K562 (cell line): ENCODE measurements around the gene IFIT2. TPM values are rescaled to one million over a fixed set of nuclear protein-coding genes. Genes with fewer than 3 reads are reported as not detected.

Experiments
- CHAMP1 ChIP-seq: fragments of 450-650 bp; IDR thresholded peaks from 2 replicates; pipeline ENCODE4 v1.6.1; 2016; ENCODE audit warnings: mild to moderate bottlenecking
- CTBP1 ChIP-seq: fragments of 450-650 bp; IDR thresholded peaks from 2 replicates; pipeline ENCODE4 v1.6.1; 2016; ENCODE audit warnings: borderline replicate concordance
- FOXJ2 ChIP-seq: fragments of 200-800 bp; sonication (Bioruptor generic); IDR thresholded peaks from 2 replicates; pipeline ENCODE4 v1.6.1; 2016; ENCODE audit warnings: missing genetic modification characterization, missing compliant biosample characterization
- FOXK1 ChIP-seq: sonication (generic); formaldehyde crosslinking; IDR thresholded peaks from 2 replicates; pipeline ENCODE4 v1.8.0; 2022; ENCODE audit warnings: missing genetic modification reagents, mild to moderate bottlenecking, borderline replicate concordance
- HLTF ChIP-seq: fragments of 450-650 bp; IDR thresholded peaks from 2 replicates; pipeline ENCODE4 v1.6.1; 2016
- JUND ChIP-seq, 2 experiments: IDR thresholded peaks; 2 replicates in 1 of 2; 3 replicates in 1 of 2; pipeline ENCODE4 v1.6.1; 2011; ENCODE audit warnings: borderline replicate concordance in 2 of 2, low read depth in 2 of 2, low read length in 2 of 2, improper control_type of control experiment in 1 of 2, missing biosample characterization in 1 of 2, missing genetic modification characterization in 1 of 2, missing genetic modification reagents in 1 of 2
- KAT8 ChIP-seq: fragments of 450-650 bp; IDR thresholded peaks from 2 replicates; pipeline ENCODE4 v1.6.1; 2016; ENCODE audit warnings: low read depth, mild to moderate bottlenecking
- KLF6 ChIP-seq: fragments of 250-450 bp; sonication (Bioruptor Pico); IDR thresholded peaks from 2 replicates; pipeline ENCODE4 v1.4.0; 2020; ENCODE audit warnings: mild to moderate bottlenecking, moderate library complexity, borderline replicate concordance
- MCM7 ChIP-seq, 2 experiments: fragments of 450-650 bp; IDR thresholded peaks; 2 replicates each; pipeline ENCODE4 v1.6.1; 2016 to 2018
- NFIC ChIP-seq: fragments of 450-650 bp; IDR thresholded peaks from 2 replicates; pipeline ENCODE4 v1.6.1; 2017; ENCODE audit warnings: mild to moderate bottlenecking, inconsistent platforms
- PATZ1 ChIP-seq: fragments of 250-450 bp; sonication (Bioruptor Pico); IDR thresholded peaks from 2 replicates; pipeline ENCODE4 v1.5.0; 2020; ENCODE audit warnings: mild to moderate bottlenecking, borderline replicate concordance
- PHF21A ChIP-seq: fragments of 450-650 bp; IDR thresholded peaks from 2 replicates; pipeline ENCODE4 v1.6.1; 2017; ENCODE audit warnings: low read depth, borderline replicate concordance
- POLR3G ChIP-seq: IDR thresholded peaks from 2 replicates; pipeline ENCODE4 v1.6.1; 2011; ENCODE audit not compliant: insufficient read length, insufficient replicate concordance; ENCODE audit errors: extremely low read depth
- STAT5A ChIP-seq: IDR thresholded peaks from 2 replicates; pipeline ENCODE4 v1.6.1; 2012; ENCODE audit warnings: low read length, inconsistent platforms, borderline replicate concordance
- SUPT5H ChIP-seq: fragments of 450-650 bp; IDR thresholded peaks from 2 replicates; pipeline ENCODE4 v1.6.1; 2016
- TCF3 ChIP-seq: sonication (generic); formaldehyde crosslinking; IDR thresholded peaks from 2 replicates; pipeline ENCODE4 v1.4.0; 2020; ENCODE audit warnings: mild to moderate bottlenecking, missing genetic modification reagents
- USF2 ChIP-seq: sonication (generic); formaldehyde crosslinking; IDR thresholded peaks from 2 replicates; pipeline ENCODE4 v1.5.0; 2020; ENCODE audit warnings: missing genetic modification reagents
- ZBTB11 ChIP-seq, 3 experiments: fragments of 200-800 bp in 1 of 3; fragments of 250-450 bp in 1 of 3; fragments of 450-650 bp in 1 of 3; sonication (Bioruptor Pico) in 1 of 3; sonication (Bioruptor generic) in 1 of 3; formaldehyde crosslinking in 1 of 3; IDR thresholded peaks; 2 replicates each; pipeline versions ENCODE4 v1.6.1 to v1.8.0; 2016 to 2022; ENCODE audit warnings: mild to moderate bottlenecking in 2 of 3, missing genetic modification characterization in 2 of 3, missing compliant biosample characterization in 1 of 3, moderate library complexity in 1 of 3
- polyA plus RNA-seq, 8 experiments: library from polyadenylated mRNA; depleted of rRNA in 4 of 8; stranded (reverse) in 5 of 8; unstranded in 3 of 8; fragments of >200 nt; fragmentation: Nextera tagmentation in 2 of 8; fragmentation: Illumina TruSeq in 1 of 8; extraction: Ambion mirVana in 2 of 8; extraction: Trizol in 1 of 8; gene quantifications; 2 replicates each; pipeline versions ENCODE4 v1.2.1 to v1.2.3, GENCODE V29; 2011 to 2014; ENCODE audit warnings: inconsistent platforms in 1 of 8, missing spikeins in 1 of 8
- total RNA-seq, 7 experiments: library from RNA; depleted of rRNA in 6 of 7; stranded (reverse); fragments of >200 nt in 6 of 7; fragmentation: Illumina TruSeq in 2 of 7; extraction: Trizol in 2 of 7; gene quantifications; 2 replicates each; pipeline versions ENCODE4 v1.2.1 to v1.2.3, GENCODE V29; 2011 to 2021; ENCODE audit warnings: low replicate concordance in 1 of 7

Gene IFIT2
- total and polyA plus RNA-seq, 9 of the 15 experiments (the other 6 are each of a cell fraction or from before 2014, with no cell fraction given): 0.03 to 0.25 (median 0.10) TPM; not detected in 1

GRCh38 chr10:89352802-89353201 lies 51.0 kb downstream of the IFIT2 start (continued):
- TF ChIP-seq USF2 (CRISPR knock-in tag) (no peak), KLF6 (CRISPR knock-in tag) (no peak), ZBTB11 (CRISPR knock-in tag; IDR thresholded peaks at IDR 0.05) (0 out of 6 replicates have a peak, but pooled peaks of 1 of the 3 experiments have one; percentile 33), HLTF (no peak), CHAMP1 (no peak), FOXJ2 (tag) (no peak), TCF3 (peak; percentile 52; the same call in 1 of the 2 replicates), NFIC (no peak), JUND (IDR thresholded peaks at IDR 0.05; ENCODE audit: borderline replicate concordance, low read depth, low read length) (0 out of 2 replicates have a peak, but pooled peaks have one; percentile 11), JUND (tag; IDR thresholded peaks at IDR 0.05; ENCODE audit: borderline replicate concordance, low read depth, low read length) (no peak), PATZ1 (CRISPR knock-in tag) (no peak), FOXK1 (CRISPR knock-in tag) (no peak), MCM7 (IDR thresholded peaks at IDR 0.05) (no peak), PHF21A (no peak), KAT8 (no peak), STAT5A (no peak), SUPT5H (no peak), CTBP1 (no peak), POLR3G (no peak)
